Osteocyte (in vitro differentiated cells): ENCODE measurements around the gene CILP. TPM values are rescaled to one million over a fixed set of nuclear protein-coding genes. Genes with fewer than 3 reads are reported as not detected.

ENCODE experiments used
- DNase-seq: peaks from one replicate; pipeline ENCODE4 v3.0.0; 2021; ENCODE audit warnings: mixed read lengths; ENCODE audit not compliant: unreplicated experiment; ENCODE audit errors: extremely low spot score
- H3K27ac Mint-ChIP-seq: one replicate; pipeline ENCODE4 v1.8.0; 2021; ENCODE audit warnings: mild to moderate bottlenecking, mixed read lengths; ENCODE audit not compliant: unreplicated experiment
- H3K27me3 Mint-ChIP-seq: one replicate; pipeline ENCODE4 v1.8.0; 2021; ENCODE audit warnings: mixed read lengths; ENCODE audit not compliant: unreplicated experiment
- H3K36me3 Mint-ChIP-seq: one replicate; pipeline ENCODE4 v1.8.0; 2021; ENCODE audit warnings: mixed read lengths; ENCODE audit not compliant: unreplicated experiment
- H3K4me1 Mint-ChIP-seq: one replicate; pipeline ENCODE4 v1.8.0; 2021; ENCODE audit warnings: mixed read lengths; ENCODE audit not compliant: unreplicated experiment
- H3K4me3 Mint-ChIP-seq: one replicate; pipeline ENCODE4 v1.8.0; 2021; ENCODE audit warnings: mild to moderate bottlenecking, moderate library complexity, mixed read lengths; ENCODE audit not compliant: unreplicated experiment
- H3K9me3 Mint-ChIP-seq: one replicate; pipeline ENCODE4 v1.8.0; 2021; ENCODE audit warnings: mixed read lengths; ENCODE audit not compliant: unreplicated experiment
- total RNA-seq: library from RNA; stranded (reverse); gene quantifications from 2 replicates; pipeline ENCODE4 v1.2.1, GENCODE V29; 2021
- TF ChIP-seq, protein P1 (sequence below): fragments of 200-600 bp; sonication (generic); IDR thresholded peaks from 2 replicates; pipeline ENCODE4 v1.5.0; 2021; ENCODE audit warnings: antibody characterized with exemption, mild to moderate bottlenecking, moderate library complexity

The CILP gene
- total RNA-seq, 1 donor from 2014 or later, result 0.19 TPM

- peaks cover 14% of the 10 kb centered on the region for H3K27me3 Mint-ChIP-seq
- TF ChIP-seq, protein P1, sequence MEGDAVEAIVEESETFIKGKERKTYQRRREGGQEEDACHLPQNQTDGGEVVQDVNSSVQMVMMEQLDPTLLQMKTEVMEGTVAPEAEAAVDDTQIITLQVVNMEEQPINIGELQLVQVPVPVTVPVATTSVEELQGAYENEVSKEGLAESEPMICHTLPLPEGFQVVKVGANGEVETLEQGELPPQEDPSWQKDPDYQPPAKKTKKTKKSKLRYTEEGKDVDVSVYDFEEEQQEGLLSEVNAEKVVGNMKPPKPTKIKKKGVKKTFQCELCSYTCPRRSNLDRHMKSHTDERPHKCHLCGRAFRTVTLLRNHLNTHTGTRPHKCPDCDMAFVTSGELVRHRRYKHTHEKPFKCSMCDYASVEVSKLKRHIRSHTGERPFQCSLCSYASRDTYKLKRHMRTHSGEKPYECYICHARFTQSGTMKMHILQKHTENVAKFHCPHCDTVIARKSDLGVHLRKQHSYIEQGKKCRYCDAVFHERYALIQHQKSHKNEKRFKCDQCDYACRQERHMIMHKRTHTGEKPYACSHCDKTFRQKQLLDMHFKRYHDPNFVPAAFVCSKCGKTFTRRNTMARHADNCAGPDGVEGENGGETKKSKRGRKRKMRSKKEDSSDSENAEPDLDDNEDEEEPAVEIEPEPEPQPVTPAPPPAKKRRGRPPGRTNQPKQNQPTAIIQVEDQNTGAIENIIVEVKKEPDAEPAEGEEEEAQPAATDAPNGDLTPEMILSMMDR, result no peak
- DNase-seq, result no peak
These were observed 11.6 kb upstream of the CILP start for GRCh38 chr15:65222891-65223290.

GRCh38 chr15:65221697-65222096, 10.4 kb upstream of the CILP start:
- H3K36me3 Mint-ChIP-seq, result no peaks in the 10 kb centered on the region
- H3K9me3 Mint-ChIP-seq, result no peaks in the 10 kb centered on the region
- H3K4me3 Mint-ChIP-seq, result no peak overlapping the region
- H3K27ac Mint-ChIP-seq, result no peak overlapping the region
- no peak for DNase-seq
- no peaks in the 10 kb centered on the region for H3K4me1 Mint-ChIP-seq
- TF ChIP-seq, protein P1, result no peak
- peaks cover 14% of the 10 kb centered on the region for H3K27me3 Mint-ChIP-seq

More at GRCh38 chr15:65222891-65223290, 11.6 kb upstream of the CILP start:
- H3K4me3 Mint-ChIP-seq, result no peak overlapping the region
- H3K4me1 Mint-ChIP-seq, result no peaks in the 10 kb centered on the region
- no peaks in the 10 kb centered on the region for H3K36me3 Mint-ChIP-seq
- H3K9me3 Mint-ChIP-seq, result no peaks in the 10 kb centered on the region
- H3K27ac Mint-ChIP-seq, result no peak overlapping the region

- TF ChIP-seq, protein P1, result no peak
- Mint-ChIP-seq H3K36me3 (no peaks in the 10 kb centered on the region), H3K27ac (no peak overlapping the region), H3K9me3 (no peaks in the 10 kb centered on the region), H3K27me3 (peaks cover 7% of the 10 kb centered on the region), H3K4me3 (no peak overlapping the region), H3K4me1 (no peaks in the 10 kb centered on the region)
- no peak for DNase-seq
These were observed 7.9 kb upstream of the CILP start for GRCh38 chr15:65219137-65219536.

- DNase-seq, result no peak
- H3K27ac Mint-ChIP-seq, result no peak overlapping the region
- no peaks in the 10 kb centered on the region for H3K36me3 Mint-ChIP-seq
- no peak overlapping the region for H3K4me3 Mint-ChIP-seq
- no peaks in the 10 kb centered on the region for H3K4me1 Mint-ChIP-seq
- TF ChIP-seq, protein P1, result no peak
- H3K27me3 Mint-ChIP-seq, result peaks cover 5% of the 10 kb centered on the region
- no peaks in the 10 kb centered on the region for H3K9me3 Mint-ChIP-seq
These were observed 6.5 kb upstream of the CILP start for GRCh38 chr15:65217526-65218482.

- TF ChIP-seq, protein P1, result no peak
- no peak for DNase-seq
- Mint-ChIP-seq H3K9me3 (no peaks in the 10 kb centered on the region), H3K27ac (no peak overlapping the region), H3K27me3 (peaks cover 5% of the 10 kb centered on the region), H3K36me3 (no peaks in the 10 kb centered on the region), H3K4me3 (no peak overlapping the region), H3K4me1 (peaks cover 16% of the 10 kb centered on the region)
These were observed 4.2 kb upstream of the CILP start for GRCh38 chr15:65215496-65215895.
